GM23338 (cell line): ENCODE data around the gene CAPN10. TPM values are rescaled to one million over a fixed set of nuclear protein-coding genes. Genes with fewer than 3 reads are reported as not detected.
"Not testable (repeated sequence)": the region's sequence is repeated elsewhere in the genome, so short reads cannot be mapped to it uniquely, and the experiment has no call there.

ENCODE experiments used
- ATAC-seq: fragments of 200-7000 bp; cut with Tn5 transposase; 3 replicates; pipeline ENCODE4 v1.9.1; 2020
- DNase-seq: peaks from one replicate; pipeline ENCODE4 v3.0.0-alpha.2; 2015; ENCODE audit warnings: low spot score
- H2AFZ ChIP-seq: fragments of 200-600 bp; sonication (generic); 2 replicates; pipeline ENCODE4 v1.8.0; 2016; ENCODE audit warnings: antibody characterized with exemption, mild to moderate bottlenecking, moderate library complexity
- H3F3A ChIP-seq: fragments of 200-600 bp; sonication (generic); replicated peaks from 2 replicates; pipeline ENCODE4 v1.8.0; 2017; ENCODE audit warnings: antibody characterized with exemption, mixed run types, low read depth
- H3K27ac ChIP-seq: fragments of 200-600 bp; sonication (generic); 2 replicates; pipeline ENCODE4 v1.6.1; 2016; ENCODE audit warnings: low read depth
- H3K27me3 ChIP-seq: fragments of 200-600 bp; sonication (generic); 2 replicates; pipeline ENCODE4 v1.8.0; 2016; ENCODE audit warnings: mild to moderate bottlenecking, mixed run types, moderate library complexity; ENCODE audit not compliant: insufficient read depth
- H3K36me3 ChIP-seq: fragments of 200-600 bp; sonication (generic); 2 replicates; pipeline ENCODE4 v1.8.0; 2016; ENCODE audit warnings: mild to moderate bottlenecking; ENCODE audit not compliant: insufficient read depth
- H3K4me1 ChIP-seq: fragments of 200-600 bp; sonication (generic); 2 replicates; pipeline ENCODE4 v1.8.0; 2016; ENCODE audit warnings: mild to moderate bottlenecking, moderate library complexity; ENCODE audit not compliant: insufficient read depth
- H3K4me2 ChIP-seq: fragments of 200-600 bp; sonication (generic); 2 replicates; pipeline ENCODE4 v1.7.1; 2017; ENCODE audit warnings: mixed run types
- H3K4me3 ChIP-seq: fragments of 200-600 bp; sonication (generic); 2 replicates; pipeline ENCODE4 v1.6.1; 2016; ENCODE audit warnings: mixed run types
- H3K79me2 ChIP-seq: fragments of 200-600 bp; sonication (generic); replicated peaks from 2 replicates; pipeline ENCODE4 v1.8.0; 2017; ENCODE audit warnings: mild to moderate bottlenecking; ENCODE audit not compliant: insufficient read depth
- H3K9me2 ChIP-seq: fragments of 200-600 bp; sonication (generic); 2 replicates; pipeline ENCODE4 v1.8.0; 2017; ENCODE audit not compliant: insufficient read depth
- H4K20me1 ChIP-seq: fragments of 200-600 bp; sonication (generic); replicated peaks from 2 replicates; pipeline ENCODE4 v1.8.0; 2017; ENCODE audit warnings: mild to moderate bottlenecking; ENCODE audit not compliant: insufficient read depth
- H3K27ac Mint-ChIP-seq: 2 replicates; pipeline ENCODE4 v1.8.0; 2020; ENCODE audit warnings: inconsistent platforms, mild to moderate bottlenecking, moderate library complexity, mixed read lengths
- H3K27me3 Mint-ChIP-seq: 3 replicates; pipeline ENCODE4 v1.8.0; 2022; ENCODE audit warnings: low read depth, mild to moderate bottlenecking, moderate library complexity, mixed read lengths, inconsistent platforms; ENCODE audit not compliant: insufficient read depth, poor library complexity
- H3K36me3 Mint-ChIP-seq: 3 replicates; pipeline ENCODE4 v1.8.0; 2021; ENCODE audit warnings: low read depth, mild to moderate bottlenecking, inconsistent platforms, moderate library complexity, mixed read lengths
- H3K4me1 Mint-ChIP-seq: 3 replicates; pipeline ENCODE4 v1.8.0; 2020; ENCODE audit warnings: mild to moderate bottlenecking, inconsistent platforms, mixed read lengths
- H3K4me3 Mint-ChIP-seq: 3 replicates; pipeline ENCODE4 v1.8.0; 2021; ENCODE audit warnings: moderate library complexity, mild to moderate bottlenecking, inconsistent platforms, mixed read lengths
- H3K9me3 Mint-ChIP-seq: 3 replicates; pipeline ENCODE4 v1.8.0; 2020; ENCODE audit warnings: moderate library complexity, mild to moderate bottlenecking, inconsistent platforms, mixed read lengths
- ETS1 ChIP-seq: IDR thresholded peaks from 2 replicates; pipeline ENCODE4 v1.6.1; 2016; ENCODE audit warnings: antibody characterized with exemption
- EZH2phosphoT487 ChIP-seq: fragments of 200-600 bp; sonication (generic); IDR thresholded peaks from one replicate; pipeline ENCODE4 v1.8.1; 2018; ENCODE audit warnings: antibody characterized with exemption; ENCODE audit not compliant: unreplicated experiment
- NANOG ChIP-seq: IDR thresholded peaks from 2 replicates; pipeline ENCODE4 v1.6.1; 2016; ENCODE audit warnings: antibody characterized with exemption, borderline replicate concordance
- POLR2AphosphoS5 ChIP-seq: IDR thresholded peaks from 2 replicates; pipeline ENCODE4 v1.6.1; 2016; ENCODE audit warnings: antibody characterized with exemption, low read depth
- ZNF114 ChIP-seq: fragments of 250-450 bp; sonication (Bioruptor Pico); IDR thresholded peaks from 2 replicates; pipeline ENCODE4 v1.5.0; 2020; ENCODE audit warnings: mild to moderate bottlenecking, moderate library complexity
- ZNF462 ChIP-seq: fragments of 250-450 bp; sonication (Bioruptor Pico); IDR thresholded peaks from 2 replicates; pipeline ENCODE4 v1.5.0; 2020; ENCODE audit warnings: mild to moderate bottlenecking, moderate library complexity
- polyA plus RNA-seq: library from polyadenylated mRNA; unstranded; fragments of >200 nt; fragmentation: Nextera tagmentation; extraction: Ambion mirVana; gene quantifications from 2 replicates; pipeline ENCODE4 v1.2.1, GENCODE V29; 2016
- total RNA-seq: library from RNA; depleted of rRNA; stranded (reverse); fragments of >200 nt; shearing (Covaris generic); gene quantifications from 2 replicates; pipeline ENCODE4 v1.2.3, GENCODE V29; 2014

The CAPN10 gene
- total and polyA plus RNA-seq, 2 experiments from 2014 or later, result 30.2 to 59.8 TPM

GRCh38 chr2:240586198-240586918 lies at the start of gene CAPN10 (continued):
- TF ChIP-seq ETS1, result peak; percentile 97
- TF ChIP-seq ZNF114, result no peak
- no peak for TF ChIP-seq NANOG

GRCh38 chr2:240538031-240538780 lies 48.3 kb upstream of the CAPN10 start:
- Histone ChIP-seq H3K36me3 (peaks cover 6% of the 10 kb centered on the region; the same call in 1 of the 2 replicates), H3K4me3 (no peak overlapping the region), H3K27me3 (no peaks in the 10 kb centered on the region), H2AFZ (no peak overlapping the region), H3F3A (no peaks in the 10 kb centered on the region), H3K9me2 (no peaks in the 10 kb centered on the region), H4K20me1 (no peaks in the 10 kb centered on the region), H3K4me1 (peaks cover 4% of the 10 kb centered on the region; the same call in 1 of the 2 replicates), H3K79me2 (no peaks in the 10 kb centered on the region), H3K4me2 (no peak overlapping the region), H3K27ac (no peak overlapping the region)
- peak; percentile 32; the same call in 1 of the 3 replicates for ATAC-seq
- H3K9me3 Mint-ChIP-seq, result peaks cover 31% of the 10 kb centered on the region
- no peak overlapping the region for H3K27ac Mint-ChIP-seq
- DNase-seq, result no peak
- TF ChIP-seq ETS1 (no peak), POLR2AphosphoS5 (no peak), ZNF462 (CRISPR knock-in tag) (no peak), EZH2phosphoT487 (no peak)
- peaks cover 1% of the 10 kb centered on the region for H3K27me3 Mint-ChIP-seq
- no peak overlapping the region for H3K4me3 Mint-ChIP-seq
- no peaks in the 10 kb centered on the region for H3K4me1 Mint-ChIP-seq
- peaks cover 32% of the 10 kb centered on the region for H3K36me3 Mint-ChIP-seq

- H2AFZ ChIP-seq, H3K4me2 ChIP-seq, H4K20me1 ChIP-seq, H3K27me3 Mint-ChIP-seq, H3F3A ChIP-seq, H3K79me2 ChIP-seq, H3K27ac ChIP-seq, H3K4me1 ChIP-seq, H3K27me3 ChIP-seq, H3K9me2 ChIP-seq, H3K36me3 ChIP-seq, H3K27ac Mint-ChIP-seq, H3K4me3 Mint-ChIP-seq, DNase-seq, H3K4me3 ChIP-seq, ATAC-seq, H3K4me1 Mint-ChIP-seq: not testable (repeated sequence)
- peaks cover 28% of the 10 kb centered on the region for H3K9me3 Mint-ChIP-seq
- H3K36me3 Mint-ChIP-seq, result peaks cover 32% of the 10 kb centered on the region
Observed at GRCh38 chr2:240539101-240539500, 47.4 kb upstream of the CAPN10 start.
